NCI-H146 treated with DMSO at 0.1 percent for 48 hours (cell line): Measurements from ENCODE around the gene CELF3.

Experiments
- DNase-seq: peaks from one replicate; lab custom pipeline; 2025; ENCODE audit not compliant: unreplicated experiment; lab: John Stamatoyannopoulos, UW

The CELF3 gene

DNA sequence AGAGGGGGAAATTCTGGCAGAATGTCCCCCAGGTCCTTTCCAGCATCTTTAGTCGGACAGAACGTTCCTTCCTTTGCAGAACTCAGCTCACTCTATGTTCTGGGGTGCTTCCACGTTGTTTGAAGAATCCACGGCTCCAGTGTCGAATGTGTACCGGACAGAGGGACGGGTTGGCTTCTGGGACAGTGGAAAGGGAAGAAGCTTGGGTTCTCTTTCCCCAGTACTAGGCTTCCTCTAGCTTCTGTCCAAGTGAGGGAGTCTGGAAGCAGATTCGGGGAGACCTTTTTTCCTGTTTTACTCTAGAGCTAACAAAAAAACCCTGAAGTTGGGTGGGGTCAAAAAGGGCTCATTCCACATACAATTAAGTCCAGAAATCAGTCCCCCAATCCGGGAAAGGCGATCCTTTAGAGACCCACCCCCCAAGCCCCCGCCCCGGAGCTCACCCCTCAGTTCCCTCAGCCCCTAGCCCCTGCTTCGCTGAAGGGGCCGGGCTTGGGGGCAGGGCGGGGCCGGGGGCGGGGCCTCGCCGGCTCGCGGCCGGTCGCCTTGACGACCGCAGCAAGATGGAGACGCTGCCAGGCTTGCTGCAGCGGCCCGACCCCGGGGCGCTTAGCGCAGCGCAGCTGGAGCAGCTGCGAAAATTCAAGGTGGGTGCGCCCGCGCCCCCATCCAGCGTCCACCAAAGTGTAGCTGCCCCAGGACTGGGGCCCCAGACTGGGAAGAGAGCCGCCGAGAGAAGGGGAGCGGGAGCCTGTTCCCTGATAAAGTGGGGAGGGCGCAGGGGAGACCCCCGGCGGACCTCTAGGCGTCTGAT lies 4.6 kb upstream of the CELF3 start, which contains the start of gene RIIAD1:
Gene RIIAD1, plus strand, starts transcription at position 549 of the 814 bp plus-strand sequence. Its CDS starts 15 bp downstream, at position 564.
- DNase-seq = peak; percentile 6

DNA sequence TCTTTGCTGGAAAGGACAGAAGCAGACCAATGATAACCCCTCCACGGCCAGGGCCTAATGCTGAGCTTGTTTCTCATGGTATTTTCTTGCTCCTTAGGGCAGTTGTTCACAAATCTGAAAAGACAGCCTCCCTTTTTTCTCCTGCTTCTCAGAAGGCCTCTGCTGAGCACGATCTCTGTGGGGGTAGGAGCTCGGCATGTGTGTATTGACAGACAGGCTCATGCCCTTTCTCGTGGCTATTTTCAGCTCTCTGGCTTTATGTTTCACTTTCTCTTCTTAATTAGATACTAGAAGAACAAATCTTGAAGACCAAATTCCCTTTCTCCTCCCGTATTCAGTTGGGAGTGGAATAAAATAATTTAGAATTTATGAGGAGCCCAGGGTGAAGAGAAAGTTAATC lies 4.0 kb upstream of the CELF3 start:
- DNase-seq = no peak

DNA sequence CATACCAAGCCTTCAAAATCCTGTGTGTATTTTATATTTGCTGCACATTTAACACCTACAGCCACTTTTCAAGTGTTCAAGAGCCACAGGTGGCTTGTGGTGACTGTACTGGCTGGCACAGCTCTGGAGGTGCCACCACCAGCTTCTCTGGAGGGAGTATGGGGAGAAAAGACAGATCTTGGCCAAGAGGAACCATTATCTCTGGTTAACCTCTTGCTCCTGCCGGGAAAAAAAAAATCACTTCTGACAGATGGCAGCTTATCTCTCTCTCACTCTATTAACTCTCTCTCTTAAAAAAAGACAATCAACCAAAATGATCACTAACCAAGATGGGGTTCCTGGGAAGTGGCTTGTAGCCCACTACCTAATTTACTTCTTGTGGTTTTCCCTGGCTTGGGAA lies 3.5 kb upstream of the CELF3 start:
- DNase-seq = no peak

DNA sequence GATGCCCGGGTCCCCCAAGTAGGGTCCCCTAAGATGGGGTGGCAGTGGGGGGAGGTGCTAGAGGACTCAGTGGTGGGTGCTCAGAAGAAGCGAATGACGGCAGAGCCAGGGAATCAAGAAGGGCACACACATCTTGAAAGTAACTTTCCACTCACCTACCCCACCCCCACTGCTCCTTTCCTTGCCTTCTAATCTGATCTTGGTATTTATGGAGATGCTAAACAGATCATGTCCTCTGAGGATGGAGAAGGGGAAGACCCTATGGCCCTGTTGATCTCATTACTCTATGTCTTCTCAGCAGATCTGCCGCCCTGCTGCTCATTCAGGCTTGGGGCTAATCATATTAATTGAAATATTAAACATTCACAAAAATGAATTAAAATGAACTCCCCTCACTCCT lies 2.1 kb upstream of the CELF3 start:
- DNase-seq = no peak

DNA sequence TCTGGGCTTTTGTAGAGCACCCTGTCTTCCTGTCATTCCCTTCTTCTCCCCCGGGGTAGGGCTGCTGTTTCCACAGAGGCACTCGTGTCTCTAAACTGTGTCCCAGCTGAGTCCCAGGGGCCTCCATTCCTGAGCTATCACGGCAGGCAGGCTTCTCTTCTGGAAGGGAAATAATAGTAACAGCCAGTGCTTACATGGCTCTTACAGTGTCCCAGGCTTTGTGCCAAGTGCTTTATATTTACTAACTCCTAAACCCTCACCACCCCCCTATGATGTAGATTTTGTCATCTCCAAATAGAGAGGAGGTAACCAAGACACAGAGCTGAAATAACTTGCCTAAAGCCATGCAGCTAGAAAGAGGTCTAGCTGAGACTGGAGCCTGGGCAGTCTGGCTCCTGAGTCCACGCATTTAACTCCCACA lies 1.4 kb upstream of the CELF3 start:
- DNase-seq = no peak

DNA sequence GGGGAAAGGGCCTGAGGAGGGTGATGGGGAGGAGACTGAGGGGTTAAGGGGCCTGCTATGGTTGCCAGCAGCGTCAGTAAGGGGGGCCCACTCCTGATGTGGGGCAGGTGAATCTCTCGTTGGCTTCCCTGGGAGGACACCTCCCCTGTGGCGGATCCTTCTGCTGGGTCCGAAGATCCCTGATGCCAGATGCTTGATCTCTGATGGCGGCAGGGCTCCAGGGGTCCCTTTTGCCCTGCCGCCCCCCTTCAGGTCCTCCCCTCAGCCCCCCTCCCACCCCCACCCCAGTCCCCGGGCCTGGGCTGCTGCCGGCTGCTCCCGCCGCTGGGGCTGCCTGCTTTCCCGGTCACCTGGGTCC lies 219 bp downstream of the CELF3 start:
- no peak for DNase-seq

DNA sequence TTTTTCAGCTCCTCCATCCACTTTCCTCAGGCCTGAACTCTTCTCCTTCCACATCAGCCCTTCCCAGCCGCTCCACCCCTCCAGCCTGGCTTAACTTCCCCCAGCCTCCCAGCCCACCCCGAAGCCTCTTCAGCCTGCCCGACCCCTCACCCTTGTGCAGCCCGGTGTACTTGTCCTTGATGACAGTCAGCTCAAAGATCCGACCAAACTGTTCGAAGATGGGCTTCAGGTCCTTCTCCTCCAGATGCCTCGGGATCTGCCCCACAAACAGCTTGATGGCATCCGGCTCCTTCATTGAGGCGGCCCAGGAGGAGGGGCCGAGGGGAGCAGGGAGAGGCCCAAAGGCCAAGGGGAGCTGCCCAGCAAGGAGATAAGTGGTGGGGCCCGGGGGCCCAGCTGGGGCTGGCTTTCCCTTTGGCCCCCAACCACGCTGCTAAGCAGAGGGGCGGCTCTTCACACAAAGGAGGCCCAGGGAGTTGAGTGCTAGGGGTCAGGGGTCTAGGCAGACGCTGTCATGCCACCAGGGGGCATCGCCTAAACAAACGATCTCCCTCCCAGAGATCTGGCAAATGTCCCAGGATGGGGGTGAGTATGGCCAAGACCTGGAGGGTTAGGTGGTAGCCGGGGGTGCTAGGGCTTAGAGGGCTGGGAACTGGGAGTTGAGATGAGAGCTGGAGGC lies 738 bp downstream of the CELF3 start:
- peak; percentile 61 for DNase-seq

DNA sequence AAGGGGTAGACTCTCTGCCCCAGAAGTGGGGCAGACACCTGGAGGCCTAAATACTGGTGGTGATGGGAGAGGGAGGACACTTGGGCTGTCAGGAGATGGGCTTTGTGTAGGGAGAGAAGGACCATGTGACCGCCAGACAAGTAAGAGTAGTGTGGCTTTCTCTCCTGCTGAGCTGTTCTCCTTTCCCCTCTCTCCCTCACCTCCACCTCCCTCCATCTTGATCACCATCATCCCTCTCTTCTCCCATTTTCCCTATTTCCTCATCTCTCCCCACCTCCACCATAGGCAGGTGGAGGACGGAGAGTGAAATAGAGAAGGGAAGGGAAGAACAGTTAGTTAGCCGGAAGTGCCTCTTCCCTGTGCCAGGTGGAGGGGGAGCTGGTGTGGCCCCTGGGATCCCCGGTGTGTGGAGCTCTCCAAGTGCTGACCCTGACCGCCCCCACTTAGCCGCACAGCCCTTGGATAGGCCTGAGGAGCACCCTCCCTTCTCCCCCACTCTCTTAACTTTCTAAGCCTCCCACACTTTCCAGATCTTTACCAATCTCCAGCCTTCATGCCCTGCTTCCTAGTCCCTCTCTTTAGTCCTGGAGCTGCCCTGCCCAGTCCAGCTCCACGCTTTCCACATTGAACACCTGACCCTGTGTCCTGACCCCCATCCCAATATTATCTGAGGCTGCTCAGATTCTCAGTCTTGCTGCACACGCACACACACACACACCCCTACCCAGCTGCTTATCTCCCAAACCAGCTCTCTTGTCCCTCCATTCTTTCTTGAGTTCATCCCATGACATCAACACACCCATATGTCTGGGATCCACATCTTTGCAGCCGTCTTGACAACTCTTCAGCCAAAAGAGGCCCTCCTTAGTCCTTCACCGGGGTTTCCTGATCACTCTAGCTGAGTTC lies 1.5 kb downstream of the CELF3 start:
- no peak for DNase-seq

DNA sequence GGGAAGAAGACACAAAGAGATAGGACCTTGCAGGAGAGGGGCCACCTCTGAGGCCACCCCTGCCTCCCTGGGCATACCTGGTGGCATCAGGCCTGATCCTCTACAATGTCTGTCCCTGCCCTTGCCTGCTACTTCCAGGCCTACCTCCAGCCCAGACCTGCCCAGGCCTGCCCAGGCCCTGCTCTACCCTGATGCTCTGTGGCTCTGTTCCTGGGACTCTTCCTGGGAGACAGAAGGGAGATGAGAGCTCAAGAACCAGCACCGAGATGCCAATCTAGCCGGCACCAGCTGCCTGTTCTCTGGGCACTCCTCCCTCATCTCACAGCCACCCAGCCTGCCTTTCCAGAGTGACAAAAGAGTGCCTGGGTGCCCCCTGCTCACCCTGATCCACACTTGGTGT lies 2.7 kb downstream of the CELF3 start:
- no peak for DNase-seq

DNA sequence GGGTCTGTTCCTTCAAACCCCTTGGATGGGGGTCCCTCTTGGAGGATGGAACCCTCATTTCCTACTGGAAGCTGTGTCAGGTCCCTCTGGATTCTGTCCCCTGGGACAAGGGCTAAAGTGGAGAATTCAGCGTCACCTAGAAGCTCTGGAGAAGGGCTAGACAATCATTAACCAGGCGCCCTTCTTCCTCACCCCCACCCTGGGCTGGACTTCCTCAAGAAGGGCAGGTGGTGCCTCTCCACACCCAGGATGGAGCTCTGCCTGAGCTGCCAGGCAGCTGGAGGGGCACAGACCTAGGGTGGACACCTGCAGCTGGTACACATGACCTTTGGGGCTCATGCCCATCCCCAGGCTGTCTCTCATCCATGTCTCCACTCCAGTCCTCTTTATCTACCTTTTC lies 3.6 kb downstream of the CELF3 start:
- no peak for DNase-seq

DNA sequence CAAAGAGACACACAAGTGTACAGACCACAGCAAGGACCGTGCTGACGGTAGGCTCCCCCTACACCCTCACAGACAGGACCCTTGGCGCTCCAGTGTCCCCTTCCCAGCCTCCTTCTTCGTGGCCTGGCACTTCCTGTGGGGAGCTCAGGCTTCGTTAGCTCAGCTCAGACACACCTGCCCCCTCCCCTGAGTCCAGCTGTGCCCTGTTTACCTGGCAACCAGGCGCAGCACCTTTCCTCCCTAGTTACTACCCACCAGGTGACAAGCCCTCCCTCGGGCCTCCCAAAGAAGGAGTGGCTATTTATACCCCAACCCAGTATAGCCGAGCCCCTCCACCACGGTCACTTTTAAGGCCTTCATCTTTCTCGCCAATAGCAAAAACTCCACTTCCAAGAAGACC lies 4.7 kb downstream of the CELF3 start:
- DNase-seq = peak; percentile 51

DNA sequence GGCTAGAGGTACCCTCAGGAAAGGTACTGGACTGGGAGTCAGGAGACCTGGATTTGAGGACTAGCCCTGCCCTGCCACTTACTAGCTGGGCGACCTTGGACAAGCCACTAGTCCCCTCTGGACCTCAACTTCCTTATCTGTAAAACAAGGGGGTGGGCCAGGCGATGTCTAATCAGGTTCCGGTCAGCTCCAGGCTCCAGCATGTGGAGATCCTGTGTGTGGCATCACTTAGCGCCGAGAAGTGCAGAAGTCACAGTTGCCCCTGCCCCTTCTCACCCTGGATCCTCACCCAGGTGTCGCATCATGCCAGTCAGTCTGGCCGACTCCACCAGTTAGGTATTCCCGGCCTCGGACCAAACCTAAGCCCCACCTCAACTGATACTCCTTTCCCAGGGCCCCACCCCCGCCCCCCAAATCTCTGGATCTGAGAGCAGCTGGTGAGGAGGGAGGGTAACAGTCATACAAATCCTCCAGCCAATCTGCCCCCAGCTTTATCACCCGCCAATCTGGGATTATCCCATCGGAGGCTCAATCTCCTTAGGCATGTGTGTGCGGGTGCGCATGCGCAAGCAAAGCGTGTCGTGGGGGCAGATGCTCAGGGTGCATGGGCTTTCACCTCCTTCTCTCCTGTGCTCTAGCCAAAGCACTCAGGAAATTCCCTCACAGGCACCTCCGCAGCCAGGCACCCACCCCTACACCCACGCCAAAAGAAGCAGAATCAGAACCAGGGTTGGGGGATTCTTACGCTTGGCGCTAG lies 5.4 kb downstream of the CELF3 start:
- DNase-seq = no peak

DNA sequence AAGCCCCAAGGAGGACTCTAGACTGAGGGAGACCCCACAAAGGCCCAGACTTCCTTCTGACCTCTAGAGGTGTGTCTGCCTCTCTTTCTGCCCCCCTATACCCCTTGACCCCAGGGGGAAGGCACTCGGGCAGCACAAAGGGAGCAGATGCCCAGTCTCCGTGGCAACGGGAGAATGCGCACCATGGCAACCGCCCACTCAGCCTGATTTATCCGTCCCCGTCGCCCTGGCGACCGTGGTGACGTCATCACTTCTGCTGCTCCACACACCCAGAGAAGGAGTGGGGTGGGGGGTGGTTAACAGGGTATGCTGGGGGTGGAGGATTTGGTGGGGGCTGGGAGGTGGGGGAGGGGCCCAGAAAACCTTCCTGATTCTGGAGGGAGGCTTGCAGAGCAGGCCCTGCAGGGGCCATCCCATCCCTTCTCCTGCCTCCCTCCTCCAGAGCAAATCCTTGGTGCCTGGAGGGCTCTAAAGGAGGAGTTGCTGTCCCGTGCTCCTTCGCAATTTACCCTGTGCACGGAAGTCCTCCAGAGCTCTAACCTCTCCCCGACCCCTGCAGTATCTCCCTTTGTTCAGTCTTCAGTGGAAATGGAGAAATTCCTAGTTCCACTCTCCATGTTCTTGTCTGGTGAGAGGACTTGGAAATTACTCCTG lies 6.3 kb downstream of the CELF3 start:
- no peak for DNase-seq

DNA sequence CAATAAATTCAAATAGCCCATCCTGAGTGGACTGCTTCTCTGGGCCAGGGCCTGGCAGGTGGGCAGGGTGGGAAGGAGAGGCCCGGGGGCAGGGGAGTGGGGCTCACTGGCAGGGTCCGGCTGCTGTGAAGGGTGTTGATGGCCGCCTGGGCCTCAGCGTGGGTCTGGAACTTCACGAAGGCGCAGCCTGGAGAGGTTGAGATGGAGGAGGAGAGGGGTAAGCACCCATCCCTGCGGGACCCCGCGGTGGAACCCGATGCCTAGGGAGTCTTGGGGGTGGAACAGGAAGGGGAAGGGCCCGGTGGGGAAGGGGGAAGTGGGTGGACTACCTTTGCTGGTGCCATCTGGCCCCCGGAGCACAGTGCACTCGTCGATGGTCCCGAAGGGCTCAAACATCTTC lies 7.7 kb downstream of the CELF3 start:
- DNase-seq = no peak

DNA sequence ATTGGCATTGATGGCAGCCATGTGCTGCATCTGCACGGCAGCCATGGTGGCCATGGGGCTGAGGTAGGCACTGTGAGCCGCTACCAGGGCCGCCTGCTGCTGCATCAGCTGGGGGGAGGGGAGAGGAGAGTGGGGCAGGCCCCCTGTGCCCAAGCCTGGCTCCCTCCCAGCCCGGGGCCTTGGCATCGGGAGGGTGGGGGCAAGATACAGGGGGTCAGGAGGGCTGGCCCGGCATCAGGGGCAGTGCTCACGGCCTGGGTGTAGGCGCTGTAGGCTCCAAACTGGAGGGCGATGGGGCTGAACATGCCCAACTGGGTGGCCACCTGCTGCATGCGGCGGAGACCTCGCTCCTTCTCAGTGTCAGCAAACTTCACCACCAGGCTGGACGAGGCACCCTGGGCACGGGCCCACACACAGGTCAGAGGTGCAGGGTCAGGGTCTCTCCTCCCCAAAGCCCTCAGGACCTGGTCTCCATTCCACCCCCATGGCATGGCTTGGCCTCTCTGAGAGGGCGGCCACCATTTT lies 9.0 kb downstream of the CELF3 start:
- no peak for DNase-seq

DNA sequence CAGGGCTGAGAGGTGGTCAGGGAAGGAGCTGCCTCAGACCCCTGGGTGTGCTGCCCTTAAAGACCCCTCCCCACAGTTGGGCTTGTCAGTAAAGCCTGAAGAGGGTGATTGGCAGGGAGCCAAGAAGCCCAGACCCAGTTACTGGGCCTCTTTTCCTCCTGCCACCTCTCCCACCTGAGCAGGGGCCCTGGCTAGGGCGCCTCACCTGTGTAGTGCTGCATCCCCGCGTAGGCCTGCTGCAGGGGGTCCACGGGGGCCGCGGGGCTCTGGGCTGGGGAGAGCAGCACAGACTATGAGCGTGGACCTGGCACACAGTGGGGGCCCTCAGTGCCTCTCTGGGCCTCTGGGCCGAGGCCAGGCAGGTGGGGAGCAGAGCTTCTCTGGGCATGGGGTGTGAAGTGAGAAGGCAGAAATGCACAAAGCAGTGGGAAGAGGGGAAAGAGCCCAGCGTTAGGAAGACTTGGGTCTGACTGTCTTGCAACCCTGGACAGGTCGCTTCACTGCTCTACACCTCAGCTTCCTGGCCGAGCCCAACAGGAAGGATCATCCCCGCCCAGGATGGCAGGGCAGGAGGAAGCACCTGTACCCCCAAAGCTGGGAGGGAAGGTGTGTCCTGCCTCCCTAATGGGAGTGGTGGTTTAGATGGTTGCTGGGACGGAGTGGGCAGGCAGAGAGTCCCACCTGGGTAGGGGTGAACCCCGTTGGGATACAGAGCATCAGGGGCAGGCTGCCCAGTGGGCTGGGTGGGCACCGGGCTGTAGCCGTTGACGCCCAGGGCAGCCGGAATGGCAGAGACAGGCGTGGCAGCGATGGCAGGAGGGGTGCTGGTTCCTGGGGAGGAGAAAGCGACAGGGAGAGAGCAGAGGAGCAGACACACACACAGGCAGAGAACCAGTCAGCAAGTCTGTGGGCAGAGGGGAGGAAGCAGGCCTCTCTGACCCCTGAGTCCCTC lies 9.9 kb downstream of the CELF3 start:
- no peak for DNase-seq

DNA sequence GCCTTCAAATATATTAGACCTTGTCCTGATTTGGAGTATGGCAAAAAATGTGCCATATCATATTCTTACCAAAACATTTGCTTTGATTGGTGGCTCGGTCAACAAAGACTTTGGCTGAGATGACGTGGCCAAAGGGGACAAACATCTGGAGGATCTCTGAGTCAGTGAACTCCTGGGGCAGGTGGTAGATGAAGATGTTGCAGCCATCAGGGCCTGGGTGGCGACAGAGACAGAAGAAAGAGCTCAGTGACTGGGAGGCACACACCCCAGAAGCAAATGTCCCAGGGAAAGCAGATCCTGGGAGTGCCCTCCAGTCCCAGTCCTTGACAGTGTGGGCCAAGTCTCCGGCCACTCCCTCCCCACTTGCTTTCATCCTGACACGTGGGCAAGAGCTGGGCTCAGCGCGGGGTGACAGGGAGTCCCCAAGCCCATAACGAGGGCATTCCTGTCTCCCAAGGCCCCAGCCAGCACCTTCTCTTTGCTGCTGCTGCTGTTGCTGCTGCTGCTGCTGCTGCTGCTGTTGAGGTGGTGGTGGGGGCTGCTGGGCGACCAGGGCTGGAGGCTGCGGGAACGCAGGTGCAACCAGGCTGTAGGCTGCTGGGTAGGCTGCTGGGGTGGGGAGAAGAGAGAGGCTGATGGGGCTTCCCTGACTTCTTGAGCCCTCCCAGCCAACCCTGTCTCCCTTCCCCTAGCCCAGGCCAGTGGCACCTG lies 10.7 kb downstream of the CELF3 start:
- DNase-seq = no peak

DNA sequence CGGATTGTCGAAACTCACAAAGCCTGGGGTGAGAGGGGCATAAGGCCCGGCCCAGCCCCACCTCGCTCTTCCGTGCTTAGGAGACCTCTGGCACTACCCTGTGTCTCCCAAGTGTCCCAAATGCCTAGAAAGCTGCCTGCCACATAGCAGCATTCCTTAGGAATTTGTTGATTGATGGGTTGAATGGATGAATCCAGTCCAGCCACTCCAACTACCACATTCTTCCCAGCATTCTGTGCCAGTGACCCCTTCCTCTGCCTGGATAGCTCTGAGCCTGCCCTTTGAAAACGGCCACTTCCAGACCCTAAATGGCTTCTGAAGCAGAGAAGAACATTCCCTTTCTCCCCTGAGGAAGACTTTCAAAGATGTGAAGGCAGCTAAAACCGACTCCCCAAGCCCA lies 11.5 kb downstream of the CELF3 start:
- DNase-seq = no peak
